GM21786 (cell line): ENCODE measurements around the gene SPTBN1.

Experiments
- ATAC-seq: cut with Tn5 transposase; IDR thresholded peaks from one replicate; pipeline ENCODE4 v1.9.1; 2021; ENCODE audit not compliant: unreplicated experiment

SPTBN1 gene

DNA sequence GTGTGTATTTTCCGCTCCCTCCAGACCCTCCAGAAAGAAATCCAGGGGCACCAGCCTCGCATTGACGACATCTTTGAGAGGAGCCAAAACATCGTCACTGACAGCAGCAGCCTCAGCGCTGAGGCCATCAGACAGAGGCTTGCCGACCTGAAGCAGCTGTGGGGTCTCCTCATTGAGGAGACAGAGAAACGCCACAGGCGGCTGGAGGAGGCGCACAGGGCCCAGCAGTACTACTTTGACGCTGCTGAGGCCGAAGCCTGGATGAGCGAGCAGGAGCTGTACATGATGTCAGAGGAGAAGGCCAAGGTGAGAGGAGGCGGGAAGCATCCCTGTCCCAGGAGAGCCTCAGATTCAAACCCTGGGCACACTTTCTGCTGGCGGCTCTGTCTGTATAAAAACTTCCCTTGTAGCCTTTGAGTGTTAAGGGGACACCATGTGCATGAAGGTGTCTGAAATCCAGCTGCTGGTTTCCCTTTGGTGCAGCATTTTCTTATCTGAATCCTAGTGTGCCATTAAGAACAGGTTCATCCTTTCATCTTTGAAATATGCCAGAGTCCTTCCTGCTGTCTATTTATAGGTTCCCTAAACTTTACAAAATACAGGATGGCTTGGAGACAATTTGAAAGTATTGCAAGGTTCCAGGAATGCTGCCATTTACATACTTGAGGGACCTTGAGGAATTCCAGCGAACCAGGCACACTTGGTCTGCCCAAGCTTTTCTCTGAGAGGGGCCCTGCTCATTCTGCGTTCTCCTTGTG, 190.2 kb downstream of the SPTBN1 start:
- ATAC-seq: no peak

DNA sequence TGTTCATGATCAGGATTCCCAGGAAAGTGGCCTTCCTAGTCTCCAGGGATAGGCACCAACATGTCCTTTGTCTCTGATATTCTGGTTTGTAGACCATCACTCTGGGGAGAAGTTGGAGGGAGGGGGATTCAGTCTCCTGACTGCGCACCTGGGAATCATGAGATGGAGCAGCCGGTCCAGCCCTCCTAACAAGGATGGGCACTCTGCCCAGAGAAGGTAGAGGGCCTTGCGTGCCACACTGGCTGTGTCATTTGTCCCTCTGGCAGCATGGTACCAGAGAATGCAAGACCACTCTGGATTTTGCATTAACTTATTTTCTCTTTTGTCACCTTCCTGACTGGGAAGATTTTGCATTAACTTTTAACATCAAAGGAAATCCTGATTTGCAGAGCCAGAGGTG, 192.1 kb downstream of the SPTBN1 start:
- ATAC-seq: no peak

DNA sequence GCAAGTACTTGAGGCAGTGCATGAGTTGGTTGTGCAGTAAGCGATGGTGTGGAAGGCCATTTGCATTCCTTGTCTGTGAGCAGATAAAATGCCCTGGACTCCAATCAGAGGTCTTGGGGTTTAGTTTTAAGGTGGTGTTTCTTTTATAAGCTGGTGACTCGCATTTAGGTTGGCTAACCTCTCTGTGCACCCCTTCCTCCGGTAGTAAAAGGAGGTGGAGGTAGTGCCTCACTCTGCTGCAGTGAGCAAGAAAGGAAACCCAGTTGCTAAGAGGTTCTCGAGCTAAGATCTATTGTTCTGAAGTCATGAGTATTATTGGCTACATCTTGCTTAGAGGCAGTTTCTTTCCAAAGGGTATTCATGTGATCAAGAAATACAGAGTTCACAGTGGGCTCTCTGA, 193.1 kb downstream of the SPTBN1 start:
- no peak for ATAC-seq

- no peak for ATAC-seq
Observed at GRCh38 chr2:54649633-54650032, 193.5 kb downstream of the SPTBN1 start.

DNA sequence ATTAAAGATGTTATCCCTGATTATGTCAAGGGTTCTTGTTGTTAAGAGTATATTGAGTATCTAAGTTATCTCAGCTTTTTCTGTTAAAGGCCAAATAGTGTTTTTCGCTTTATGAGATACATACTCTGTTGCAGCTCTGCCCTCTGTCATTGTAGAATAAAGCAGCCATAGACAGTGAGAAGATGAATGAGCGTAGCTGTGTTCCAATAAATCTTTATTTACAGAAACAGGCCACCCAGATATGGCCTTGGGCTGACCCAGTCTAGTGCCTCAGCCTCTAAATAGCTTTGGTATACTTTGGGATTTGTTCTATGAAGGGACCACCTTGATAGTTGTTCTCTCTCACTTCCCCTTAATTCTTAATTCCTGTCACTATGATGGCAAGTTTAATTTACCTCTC, 194.5 kb downstream of the SPTBN1 start:
- no peak for ATAC-seq

DNA sequence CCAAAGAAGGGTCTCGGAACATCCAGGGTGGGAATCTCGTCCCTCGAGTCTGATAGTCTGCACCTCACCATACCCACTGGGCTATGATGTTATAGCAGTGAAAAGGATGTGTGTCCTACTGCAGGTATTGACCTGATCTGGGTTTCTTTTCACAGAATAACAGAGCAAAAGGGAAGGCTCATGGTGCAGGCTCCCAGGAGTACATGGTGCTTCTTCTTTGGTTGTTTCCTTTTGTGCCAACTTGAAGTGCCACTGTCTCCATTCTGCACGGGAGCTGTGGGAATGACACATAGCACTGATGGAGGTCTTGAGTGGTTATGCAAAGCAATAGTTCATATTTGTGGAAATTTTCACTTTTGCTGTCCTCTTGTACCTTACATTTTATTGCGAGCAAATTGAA, 195.2 kb downstream of the SPTBN1 start:
- ATAC-seq: no peak

- ATAC-seq: peak; percentile 92
Observed at GRCh38 chr2:54652540-54652939, 196.4 kb downstream of the SPTBN1 start.

DNA sequence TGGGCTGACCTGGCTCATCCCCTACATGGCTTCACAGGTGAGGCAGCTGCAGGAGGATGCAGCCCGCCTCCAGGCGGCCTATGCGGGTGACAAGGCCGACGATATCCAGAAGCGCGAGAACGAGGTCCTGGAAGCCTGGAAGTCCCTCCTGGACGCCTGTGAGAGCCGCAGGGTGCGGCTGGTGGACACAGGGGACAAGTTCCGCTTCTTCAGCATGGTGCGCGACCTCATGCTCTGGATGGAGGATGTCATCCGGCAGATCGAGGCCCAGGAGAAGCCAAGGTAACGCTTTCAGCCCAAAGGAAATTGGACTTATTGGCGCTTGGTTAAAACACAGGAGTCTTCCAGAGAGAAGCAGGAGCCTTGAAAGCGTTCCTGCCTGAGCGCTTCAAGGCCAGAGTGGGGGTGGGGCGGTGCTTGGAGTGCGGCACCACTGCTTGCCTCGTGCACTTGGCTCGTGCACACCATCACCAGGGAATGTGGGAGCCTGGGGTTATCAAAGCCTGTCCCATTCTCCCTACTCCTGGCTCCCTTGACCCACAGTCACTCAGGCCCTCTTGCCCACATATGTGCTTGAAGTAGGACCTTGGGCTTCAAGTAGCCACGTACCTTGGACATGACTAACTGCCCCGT, 197.6 kb downstream of the SPTBN1 start:
- no peak for ATAC-seq

- ATAC-seq: no peak
Observed at GRCh38 chr2:54655046-54655809, 199.1 kb downstream of the SPTBN1 start.

DNA sequence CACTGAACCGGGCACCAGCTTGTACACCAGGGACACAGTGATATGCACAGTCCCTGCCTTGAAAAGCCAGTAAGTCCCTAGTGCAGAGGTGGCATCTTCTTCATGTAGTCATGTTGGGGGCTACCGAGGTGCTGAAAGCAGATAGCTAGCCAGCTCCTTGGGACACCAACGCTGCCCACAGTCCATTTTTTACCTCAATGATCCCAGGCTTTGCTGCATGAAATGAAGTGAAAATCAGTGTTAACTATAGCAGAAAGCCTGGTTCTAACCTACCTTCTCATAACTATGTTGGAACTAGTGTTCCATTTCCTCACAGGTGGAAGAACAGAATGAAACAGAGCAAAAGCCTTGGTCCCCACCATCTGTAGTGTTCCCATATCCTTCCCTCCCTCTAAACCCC, 200.7 kb downstream of the SPTBN1 start:
- ATAC-seq: no peak

DNA sequence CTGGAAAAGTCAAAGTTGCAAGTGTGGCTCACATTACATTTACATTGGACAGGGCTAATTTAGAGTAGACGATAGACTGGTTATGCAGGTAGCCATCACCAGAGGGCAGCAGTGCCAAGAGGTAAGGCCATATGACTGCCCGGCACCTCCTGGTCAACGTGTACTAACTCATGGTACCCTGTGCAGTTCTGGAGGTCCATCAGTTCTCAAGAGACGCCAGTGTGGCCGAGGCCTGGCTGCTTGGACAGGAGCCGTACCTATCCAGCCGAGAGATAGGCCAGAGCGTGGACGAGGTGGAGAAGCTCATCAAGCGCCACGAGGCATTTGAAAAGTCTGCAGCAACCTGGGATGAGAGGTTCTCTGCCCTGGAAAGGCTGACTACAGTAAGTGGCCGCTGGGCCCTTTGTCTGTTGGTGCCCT, 201.5 kb downstream of the SPTBN1 start:
- peak; percentile 45 for ATAC-seq

DNA sequence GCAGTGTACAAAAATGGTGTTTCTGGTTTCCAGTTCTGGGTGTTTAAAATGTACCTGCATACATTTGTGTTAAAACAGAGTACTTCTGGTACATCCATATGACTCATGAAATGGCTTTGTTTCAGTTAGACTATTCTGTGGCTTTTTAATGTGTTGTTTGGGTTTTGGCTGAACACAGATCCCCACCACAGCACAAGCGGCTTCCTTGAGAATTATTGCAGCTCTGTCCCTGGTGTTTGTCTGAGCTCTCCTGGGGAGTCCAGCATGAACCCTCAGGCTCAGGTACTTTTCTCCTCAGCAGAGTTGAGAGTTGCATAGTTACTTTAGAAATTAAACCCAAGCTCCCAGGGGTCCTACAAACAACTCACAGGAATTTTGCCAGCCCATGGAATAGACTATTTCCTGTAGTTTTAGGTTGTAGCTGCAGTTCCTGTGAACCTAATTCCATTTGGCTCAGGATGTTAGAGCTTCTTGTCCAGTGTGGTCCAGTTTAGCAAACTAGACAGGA, 202.5 kb downstream of the SPTBN1 start:
- no peak for ATAC-seq

DNA sequence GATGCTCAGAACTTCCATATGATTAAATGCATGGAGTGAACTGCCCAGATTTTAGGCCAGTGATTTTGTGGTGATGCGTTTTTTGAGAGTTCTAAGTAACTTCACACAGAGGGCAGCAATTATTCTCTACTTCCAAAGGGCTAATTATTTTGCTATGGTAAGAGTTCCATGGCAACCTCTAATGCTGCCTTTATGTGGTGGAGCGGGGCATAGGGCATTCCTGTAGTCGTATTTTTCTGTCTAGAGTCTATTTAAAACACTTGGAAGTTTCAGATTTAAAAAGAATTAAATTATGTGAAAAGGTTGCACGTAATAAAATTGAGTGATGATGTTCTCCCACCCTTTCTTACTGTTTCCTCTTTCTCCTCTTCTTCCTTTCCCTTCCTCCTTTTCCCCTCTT, 203.4 kb downstream of the SPTBN1 start:
- no peak for ATAC-seq

DNA sequence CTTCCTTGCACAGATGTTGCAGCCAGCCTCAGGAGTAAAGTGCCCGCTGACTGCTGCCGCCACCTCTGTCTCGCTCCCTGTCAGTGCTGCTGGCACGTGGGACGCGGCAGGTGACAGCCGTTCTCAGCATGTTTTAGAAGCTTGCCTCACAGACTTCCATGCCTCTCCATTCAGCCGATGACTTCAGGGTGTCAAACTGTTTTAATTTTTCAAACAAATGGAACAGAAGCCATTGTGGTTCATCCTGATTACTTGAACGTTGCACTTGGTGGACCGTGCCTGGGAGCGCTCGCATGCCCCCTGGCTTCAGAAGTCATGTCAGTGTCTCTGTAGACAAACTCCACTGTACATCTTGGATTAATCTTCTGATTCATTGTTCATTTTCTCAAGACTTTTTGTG, 204.6 kb downstream of the SPTBN1 start:
- no peak for ATAC-seq

- ATAC-seq: no peak
Observed at GRCh38 chr2:54663424-54664030, 207.4 kb downstream of the SPTBN1 start.

GRCh38 chr2:54664238-54664786, 208.2 kb downstream of the SPTBN1 start:
- no peak for ATAC-seq

- no peak for ATAC-seq
Observed at GRCh38 chr2:54665436-54665856, 209.3 kb downstream of the SPTBN1 start.

- ATAC-seq: no peak
Observed at GRCh38 chr2:54666131-54666633, 210.1 kb downstream of the SPTBN1 start.

DNA sequence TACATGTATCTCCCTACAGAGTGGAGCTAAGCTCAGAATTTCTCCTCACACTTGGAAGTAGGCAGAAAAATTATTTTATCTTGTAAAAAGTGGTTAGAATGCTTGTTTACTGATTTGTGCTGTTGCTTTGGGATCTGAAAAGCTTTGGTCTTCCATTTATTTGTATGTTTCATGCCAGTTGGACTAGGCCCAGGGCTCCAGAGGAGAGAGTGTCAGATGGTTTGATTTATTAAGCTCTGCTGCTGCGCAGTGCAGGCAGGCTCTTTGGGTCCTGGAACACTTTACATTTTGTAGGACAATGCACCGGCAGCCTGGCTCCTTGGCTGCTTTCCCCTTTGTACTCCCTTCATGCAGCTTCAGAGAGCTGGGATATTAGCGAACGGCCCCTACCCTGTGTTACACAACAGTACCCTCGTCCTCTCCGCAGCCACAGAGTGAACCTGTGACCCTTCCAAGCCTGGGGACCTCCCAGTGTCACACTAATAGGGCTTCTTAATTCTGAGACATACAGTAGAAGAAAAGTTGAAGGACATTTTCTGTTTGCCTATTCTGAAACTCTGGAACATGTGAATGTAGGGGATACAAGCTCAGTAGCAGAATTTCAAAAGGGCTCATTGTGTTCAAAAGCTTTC, 210.6 kb downstream of the SPTBN1 start:
- ATAC-seq: no peak

- no peak for ATAC-seq
Observed at GRCh38 chr2:54667266-54667639, 211.1 kb downstream of the SPTBN1 start.
